GM15510 (cell line): ENCODE data around the gene PRSS21.

Source experiments
- POLR2A ChIP-seq: IDR thresholded peaks from 3 replicates; pipeline ENCODE4 v1.6.1; 2011; ENCODE audit warnings: borderline replicate concordance; ENCODE audit not compliant: insufficient read length; ENCODE audit errors: extremely low read depth

Gene PRSS21

GRCh38 chr16:2866431-2866830 lies 49.4 kb downstream of the PRSS21 start:
- TF ChIP-seq POLR2A: no peak

GRCh38 chr16:2867661-2867986 lies 50.6 kb downstream of the PRSS21 start:
- TF ChIP-seq POLR2A: no peak

- peak; percentile 88 for TF ChIP-seq POLR2A
These were observed 51.2 kb downstream of the PRSS21 start for GRCh38 chr16:2867987-2868789.
